T47D (cell line): ENCODE data around the gene SLC23A2.

Experiments
- DNase-seq, 2 experiments: peaks; one replicate each; pipeline versions ENCODE4 v3.0.0 to v3.0.0-alpha.2; 2011 to 2012; ENCODE audit warnings: low read depth in 1 of 2, low spot score in 1 of 2
- JUND ChIP-seq: IDR thresholded peaks from 2 replicates; pipeline ENCODE4 v1.6.1; 2012; ENCODE audit warnings: low read depth
- in situ Hi-C: cut with HindIII; loops from 2 replicates; pipeline ENCODE4 v1.10.0; 2016; ENCODE audit warnings: low sequenced_read_pairs, low pct_unique_long_range_greater_than_20kb

SLC23A2 gene

GRCh38 chr20:4972506-4973251 is 28.6 kb downstream of the SLC23A2 start:
- DNase-seq, result no peak
- in situ Hi-C loops, result no loop called here
- no peak for TF ChIP-seq JUND

GRCh38 chr20:4971064-4971463 is 30.2 kb downstream of the SLC23A2 start:
- TF ChIP-seq JUND, result no peak
- in situ Hi-C loops, result no loop called here
- DNase-seq, result no peak

GRCh38 chr20:4967752-4968477 is 33.4 kb downstream of the SLC23A2 start:
- in situ Hi-C loops, result no loop called here
- DNase-seq, result no peak
- TF ChIP-seq JUND, result no peak

GRCh38 chr20:4966826-4967751 is 34.2 kb downstream of the SLC23A2 start:
- DNase-seq, result no peak
- TF ChIP-seq JUND, result no peak
- in situ Hi-C loops, result no loop called here

- DNase-seq, result no peak
- in situ Hi-C loops, result no loop called here
- TF ChIP-seq JUND, result no peak
These were observed 39.0 kb downstream of the SLC23A2 start for GRCh38 chr20:4962241-4962855.

GRCh38 chr20:4961746-4962145 is 39.6 kb downstream of the SLC23A2 start:
- no peak for DNase-seq
- no peak for TF ChIP-seq JUND
- in situ Hi-C loops, result no loop called here

GRCh38 chr20:4959592-4959991 is 41.7 kb downstream of the SLC23A2 start:
- in situ Hi-C loops, result no loop called here
- DNase-seq, result no peak
- no peak for TF ChIP-seq JUND

GRCh38 chr20:4957939-4958362 is 43.4 kb downstream of the SLC23A2 start:
- in situ Hi-C loops, result no loop called here
- TF ChIP-seq JUND, result no peak
- DNase-seq, result no peak

GRCh38 chr20:4957187-4957586 is 44.1 kb downstream of the SLC23A2 start:
- TF ChIP-seq JUND, result no peak
- in situ Hi-C loops, result no loop called here

GRCh38 chr20:4956200-4956810 is 45.0 kb downstream of the SLC23A2 start:
- peak; percentile 30 to 65 for DNase-seq
- in situ Hi-C loops, result no loop called here
- no peak for TF ChIP-seq JUND

More at GRCh38 chr20:4957187-4957586, 44.1 kb downstream of the SLC23A2 start:
- DNase-seq, result no peak

GRCh38 chr20:4953881-4954280 is 47.4 kb downstream of the SLC23A2 start:
- in situ Hi-C loops, result no loop called here
- no peak for TF ChIP-seq JUND
- DNase-seq, result no peak

GRCh38 chr20:4952229-4952628 is 49.1 kb downstream of the SLC23A2 start:
- TF ChIP-seq JUND, result no peak
- no peak for DNase-seq
- in situ Hi-C loops, result no loop called here
